ENCODE data around the gene RMND5B.
A peak's percentile ranks its signal among the peaks of the same experiment; 100 is the strongest.
"Not testable (repeated sequence)": the region's sequence is repeated elsewhere in the genome, so short reads cannot be mapped to it uniquely, and the experiment has no call there.

The RMND5B gene

DNA sequence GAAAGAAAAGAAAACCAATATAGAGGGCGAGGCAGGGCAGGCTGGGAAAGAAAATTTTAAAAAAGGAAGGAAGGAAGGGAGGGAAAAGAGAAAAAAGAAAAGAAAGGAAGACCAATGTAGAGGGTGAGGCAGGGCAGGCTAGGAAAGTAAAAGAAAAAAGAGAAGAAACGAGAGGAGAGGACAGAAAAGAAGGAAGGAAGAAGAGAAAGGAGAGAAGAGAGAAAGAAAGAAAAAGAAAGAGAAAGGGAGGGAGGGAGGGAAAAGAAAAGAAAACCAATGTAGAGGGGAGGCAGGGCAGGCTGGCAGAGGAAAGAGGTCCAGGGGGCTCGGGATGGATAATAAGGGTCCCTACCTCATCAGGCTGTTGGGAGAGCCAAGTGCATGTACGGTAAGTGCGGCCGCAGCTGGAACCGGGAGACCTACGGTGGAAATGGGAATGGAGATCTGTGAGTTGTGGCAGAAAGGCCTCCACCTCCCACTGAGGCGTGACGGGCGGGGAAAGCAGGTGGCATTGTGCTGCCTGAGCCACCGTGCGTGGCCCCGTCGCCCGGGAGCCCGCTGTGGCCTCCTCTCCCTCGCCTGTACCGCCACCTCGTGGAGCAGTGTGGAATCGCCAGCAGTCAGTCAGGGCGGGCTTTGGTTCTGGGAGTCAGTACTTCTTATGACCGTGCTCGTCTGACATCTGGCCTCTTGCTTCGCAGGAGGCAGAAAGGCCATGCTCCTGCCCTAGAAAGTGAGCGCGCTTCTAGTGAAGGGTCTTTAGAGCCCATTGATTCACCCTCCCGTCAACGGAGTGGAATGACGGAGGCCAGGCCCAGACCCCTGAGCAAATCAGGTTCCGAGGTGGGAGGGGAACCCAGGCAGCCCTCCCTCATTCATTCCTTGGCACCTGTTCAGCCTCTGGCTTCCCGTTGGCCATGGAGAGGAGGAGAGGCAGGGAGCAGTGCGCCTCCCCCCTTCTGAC is 33.2 kb downstream of the RMND5B start:
- DNase-seq = peak; percentile 6 to 85 (median 61)

DNA sequence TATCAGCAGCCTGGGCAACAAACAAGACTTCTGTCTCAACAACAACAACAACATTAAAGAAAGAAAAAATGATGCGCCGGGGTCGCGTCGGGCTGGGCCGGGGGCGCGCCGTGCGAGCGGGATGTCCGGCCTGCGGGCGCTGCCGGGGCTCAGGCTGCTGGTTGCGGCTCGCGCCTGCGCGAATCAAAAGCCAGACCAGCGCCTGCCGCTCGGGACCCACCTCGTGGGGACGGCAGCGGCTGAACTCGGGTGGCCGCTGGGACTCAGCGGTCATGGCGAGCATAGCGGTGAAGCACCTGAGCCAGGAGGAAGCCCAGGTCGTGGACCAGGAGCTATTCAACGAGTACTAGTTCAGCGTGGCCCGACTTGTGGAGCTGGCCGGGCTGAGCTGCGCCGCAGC is 34.8 kb downstream of the RMND5B start:
- DNase-seq = no peak

DNA sequence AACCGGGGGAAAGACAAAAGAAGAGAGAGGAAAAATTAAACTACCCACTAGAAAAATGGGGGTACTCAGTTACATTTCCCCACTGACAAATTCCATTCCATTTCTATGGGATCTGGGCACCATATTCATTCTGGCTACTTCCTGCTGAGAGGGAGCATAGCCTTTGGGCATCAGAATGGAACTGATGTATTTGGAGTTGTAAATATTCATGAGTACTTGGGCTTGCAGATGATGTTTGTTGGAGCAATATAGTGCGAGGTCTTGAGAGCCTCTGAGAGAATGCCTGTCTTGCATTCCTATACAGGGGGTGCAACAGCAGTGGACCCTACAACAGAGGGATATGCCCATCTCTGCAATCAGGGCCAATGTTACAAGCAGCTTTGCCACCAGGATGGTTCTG is 39.6 kb downstream of the RMND5B start:
- no peak for DNase-seq

DNA sequence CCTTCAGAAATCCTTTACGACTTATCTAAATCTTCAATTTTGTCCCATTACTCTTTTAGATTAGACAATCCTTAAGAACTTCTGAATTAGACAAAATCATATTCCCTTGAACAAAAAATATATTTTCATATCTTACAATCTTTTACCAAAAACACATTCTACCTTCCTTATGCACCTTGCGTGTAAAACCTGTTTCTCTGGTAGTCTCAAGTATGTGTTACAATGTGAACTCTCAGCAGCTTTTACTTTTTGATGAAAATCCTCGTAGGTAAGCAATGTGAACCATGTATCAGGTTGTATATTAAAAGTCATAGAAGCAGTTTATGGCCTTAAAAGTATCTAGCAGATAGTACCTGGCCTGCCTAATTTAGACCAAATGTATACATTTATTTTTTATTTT is 43.6 kb downstream of the RMND5B start:
- no peak for DNase-seq

DNA sequence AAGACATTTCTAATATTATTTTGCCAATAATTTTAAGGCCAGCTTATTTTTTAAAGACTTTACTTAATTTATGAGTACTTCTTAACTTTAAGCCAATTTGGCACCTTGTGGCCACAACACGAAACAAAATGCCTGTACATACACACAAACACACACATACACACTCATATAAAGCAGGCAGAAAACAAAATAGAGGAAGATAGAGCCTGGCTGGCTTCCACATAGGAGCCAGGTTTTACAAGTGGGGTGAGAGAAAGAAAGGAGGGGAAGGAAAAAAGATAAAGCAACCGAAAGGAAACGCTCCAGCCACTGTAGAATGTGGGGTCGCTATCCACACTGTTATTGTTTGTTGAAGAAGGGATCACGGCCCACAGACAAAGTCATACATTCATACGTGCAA is 46.0 kb downstream of the RMND5B start:
- DNase-seq = no peak

DNA sequence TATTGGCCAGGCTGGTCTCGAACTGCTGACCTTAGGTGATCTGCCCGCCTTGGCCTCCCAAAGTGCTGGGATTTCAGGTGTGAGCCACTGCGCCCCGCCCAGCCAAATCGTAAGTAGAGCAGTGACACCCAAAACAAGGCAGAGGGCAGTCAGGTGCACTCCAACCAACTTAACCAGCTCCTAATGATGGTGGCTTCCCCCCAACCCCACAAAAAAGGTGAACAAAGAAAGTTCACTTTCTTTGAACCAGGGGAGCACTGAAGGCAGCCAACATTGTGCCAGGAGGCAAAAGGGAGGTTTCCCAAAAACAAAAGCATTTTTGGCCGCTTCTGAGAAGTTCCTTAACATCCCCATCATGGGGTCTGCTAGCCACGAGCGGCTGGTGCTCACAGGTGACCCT is 46.8 kb downstream of the RMND5B start:
- DNase-seq = no peak

DNA sequence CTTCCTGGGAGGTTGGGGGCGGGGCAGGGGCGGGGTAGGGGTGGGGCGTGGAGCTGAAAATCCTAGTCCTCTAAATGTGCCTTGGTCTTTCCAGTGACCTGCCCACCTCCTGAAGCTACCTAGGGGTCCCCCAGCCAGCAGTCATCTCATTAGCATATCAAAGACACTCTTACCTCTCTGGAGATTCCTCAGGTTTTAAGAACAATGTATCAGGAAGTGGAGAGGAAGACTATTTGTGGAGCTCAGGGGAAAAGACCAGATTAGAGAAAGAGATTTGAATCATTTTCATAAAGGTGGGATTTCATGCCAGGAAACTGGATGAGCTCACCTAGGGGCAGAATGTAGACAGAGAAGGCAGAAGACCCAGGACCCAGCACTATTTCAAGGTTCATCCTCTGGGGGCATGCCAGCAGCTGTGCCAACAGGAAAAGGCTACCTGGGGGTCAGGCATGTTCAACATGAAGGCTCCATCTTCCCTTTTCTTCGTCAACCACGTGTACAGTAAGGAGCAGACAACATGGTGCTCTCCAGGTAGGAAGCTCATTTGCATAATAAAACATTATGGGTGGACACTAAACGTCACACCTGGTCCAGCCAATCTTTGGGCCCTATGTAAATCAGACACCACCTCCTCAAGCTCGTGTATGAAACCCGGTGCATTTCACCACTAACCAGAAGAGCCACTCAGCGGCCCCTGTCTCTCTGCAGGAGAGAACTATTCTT is 49.5 kb downstream of the RMND5B start:
- DNase-seq = no peak

DNA sequence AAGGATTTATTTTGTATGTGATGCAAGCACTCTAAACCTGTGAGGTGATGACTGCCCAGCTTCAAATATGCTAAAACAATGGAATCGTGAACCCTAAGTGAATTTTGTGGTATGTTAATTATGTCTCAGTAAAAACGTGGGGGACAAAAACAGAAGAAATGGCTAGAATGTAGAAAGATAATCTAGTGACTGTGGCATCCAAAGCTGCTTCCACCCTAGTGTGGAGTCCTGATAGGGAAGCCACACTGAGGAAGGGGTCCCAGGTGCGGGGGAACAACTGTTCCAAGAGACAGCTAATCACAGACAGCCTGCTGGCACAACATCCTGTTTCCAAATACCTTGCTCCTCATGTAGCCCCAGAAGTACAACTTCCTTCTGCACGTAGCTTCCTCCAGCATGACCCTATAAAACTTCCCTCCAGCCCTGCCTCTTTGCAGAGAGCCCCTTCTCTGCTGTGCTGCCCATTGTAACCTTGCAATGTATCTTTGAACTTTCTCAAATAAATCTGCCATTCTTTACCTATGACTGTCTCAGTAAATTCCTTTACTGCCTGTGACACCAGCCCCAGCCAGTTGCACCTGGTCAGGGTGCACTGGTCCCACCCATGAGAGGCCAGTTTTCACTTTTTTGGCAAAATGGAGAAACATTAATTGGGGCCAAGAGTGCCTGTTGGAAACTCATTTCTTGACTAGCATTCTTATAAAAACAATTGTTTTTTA is 51.5 kb downstream of the RMND5B start:
- DNase-seq = no peak

DNA sequence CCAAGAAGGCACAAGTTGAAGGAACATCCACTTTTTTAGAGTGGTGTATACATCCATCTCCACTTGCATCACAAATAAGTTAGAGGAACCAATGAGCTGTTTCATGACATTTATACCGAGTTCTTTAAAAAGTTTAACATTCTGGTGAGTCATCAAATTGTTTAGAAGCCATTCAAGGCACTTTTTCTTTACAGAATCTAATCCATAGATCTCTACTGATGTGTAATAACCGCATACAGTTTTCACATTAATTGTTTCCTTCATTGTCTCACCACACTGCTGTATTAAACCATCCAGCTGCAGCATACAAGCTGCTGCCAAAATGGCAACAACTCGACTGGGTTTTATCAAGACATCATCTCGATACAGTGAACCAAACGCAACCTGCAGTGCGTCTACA is 55.6 kb downstream of the RMND5B start:
- no peak for DNase-seq

DNA sequence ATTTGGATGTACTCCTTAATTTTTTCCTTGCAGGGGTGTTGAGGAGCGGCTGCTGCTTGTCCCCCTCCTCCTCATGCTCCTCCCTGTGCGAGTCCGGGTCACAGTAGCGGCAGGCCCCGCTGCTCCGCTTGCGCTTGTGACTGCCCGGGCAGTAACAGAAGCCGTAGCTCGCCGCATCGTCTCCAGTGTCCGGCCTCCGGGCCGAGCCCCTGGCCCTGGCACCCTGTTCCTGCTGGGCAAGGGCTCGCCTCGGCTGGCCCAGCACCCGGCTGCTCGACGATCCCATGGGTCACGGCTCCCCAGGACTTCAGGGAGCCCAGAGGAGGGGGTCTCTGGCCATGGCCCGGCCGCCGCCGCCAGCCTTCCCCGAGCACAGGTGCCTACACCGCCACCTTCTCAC is 56.2 kb downstream of the RMND5B start, which contains the start of gene GMCL2:
Gene GMCL2, minus strand, starts transcription at position 358 of the 400 bp plus-strand sequence. Its CDS starts 72 bp downstream, at position 286.
- no peak for DNase-seq

DNA sequence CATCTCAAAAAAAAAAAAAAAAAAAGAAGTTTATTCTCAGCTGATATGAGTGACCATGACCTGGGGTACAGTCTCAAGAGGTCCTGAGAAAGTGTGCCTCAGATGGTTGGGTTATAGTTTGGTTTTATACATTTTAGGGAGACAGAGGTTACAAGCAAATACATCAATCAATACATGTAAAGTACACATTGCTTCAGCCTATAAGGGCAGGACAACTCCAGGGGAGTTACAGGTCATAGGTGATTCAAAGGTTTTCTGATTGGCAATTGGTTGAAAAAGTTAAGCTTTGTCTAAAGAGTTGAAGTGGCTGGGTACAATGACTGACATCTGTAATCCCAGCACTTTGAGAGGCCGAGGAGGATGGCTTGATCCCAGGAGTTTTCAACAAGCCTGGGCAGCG is 58.6 kb downstream of the RMND5B start:
- DNase-seq = no peak

DNA sequence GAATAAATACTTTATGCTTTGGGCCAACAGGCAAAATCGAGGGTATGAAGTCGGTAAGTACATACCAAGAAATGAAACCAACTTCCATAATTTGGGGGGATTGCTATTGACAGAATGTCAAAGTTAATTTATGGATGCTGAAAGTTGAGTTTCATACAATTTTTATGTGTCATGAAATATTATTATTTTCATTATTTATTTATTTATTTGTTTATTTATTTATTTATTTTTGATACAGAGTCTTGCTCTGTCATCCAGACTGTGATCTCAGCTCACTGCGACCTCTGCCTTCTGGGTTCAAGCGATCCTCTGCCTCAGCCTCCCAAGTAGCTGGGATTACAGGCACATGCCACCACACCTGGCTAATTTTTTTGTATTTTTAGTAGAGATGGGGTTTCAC is 60.8 kb downstream of the RMND5B start:
- DNase-seq = no peak

DNA sequence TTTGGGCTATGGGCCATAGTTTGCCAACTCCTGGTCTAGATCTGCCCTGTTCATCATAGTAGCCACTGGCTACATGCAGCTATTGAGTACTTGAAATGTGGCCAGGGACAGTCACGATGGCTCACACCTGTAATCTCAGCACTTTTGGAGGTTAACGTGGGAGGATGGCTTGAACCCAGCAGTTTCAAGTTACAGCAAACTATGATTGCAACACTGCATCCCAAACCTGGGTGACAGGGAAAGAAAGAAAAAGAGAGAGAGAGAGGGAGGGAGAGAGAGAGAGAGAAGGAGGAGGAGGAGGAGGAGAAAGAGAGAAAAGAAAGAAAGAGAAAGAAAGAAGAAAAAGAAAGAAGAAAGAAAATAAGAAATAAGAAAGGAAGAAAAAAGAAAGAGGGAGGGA is 61.4 kb downstream of the RMND5B start:
- no peak for DNase-seq

DNA sequence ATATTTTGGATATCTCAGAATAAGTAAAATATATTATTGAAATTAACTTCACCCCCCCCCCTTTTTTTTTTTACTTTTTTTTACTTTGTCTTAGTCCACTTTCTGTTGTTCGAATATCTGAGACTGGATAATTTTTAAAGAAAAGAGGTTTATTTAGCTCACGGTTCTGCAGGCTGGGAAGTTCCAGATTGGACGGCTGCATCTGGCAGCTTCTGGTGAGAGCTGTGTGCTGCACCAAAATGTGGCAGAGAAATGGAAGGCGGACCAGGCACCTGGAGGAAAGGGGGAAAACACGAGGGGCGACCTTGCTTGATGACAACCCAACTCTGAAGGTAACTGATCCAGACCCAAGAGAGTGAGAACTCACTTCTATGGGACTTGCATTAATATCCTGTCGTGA is 62.0 kb downstream of the RMND5B start:
- no peak for DNase-seq

DNA sequence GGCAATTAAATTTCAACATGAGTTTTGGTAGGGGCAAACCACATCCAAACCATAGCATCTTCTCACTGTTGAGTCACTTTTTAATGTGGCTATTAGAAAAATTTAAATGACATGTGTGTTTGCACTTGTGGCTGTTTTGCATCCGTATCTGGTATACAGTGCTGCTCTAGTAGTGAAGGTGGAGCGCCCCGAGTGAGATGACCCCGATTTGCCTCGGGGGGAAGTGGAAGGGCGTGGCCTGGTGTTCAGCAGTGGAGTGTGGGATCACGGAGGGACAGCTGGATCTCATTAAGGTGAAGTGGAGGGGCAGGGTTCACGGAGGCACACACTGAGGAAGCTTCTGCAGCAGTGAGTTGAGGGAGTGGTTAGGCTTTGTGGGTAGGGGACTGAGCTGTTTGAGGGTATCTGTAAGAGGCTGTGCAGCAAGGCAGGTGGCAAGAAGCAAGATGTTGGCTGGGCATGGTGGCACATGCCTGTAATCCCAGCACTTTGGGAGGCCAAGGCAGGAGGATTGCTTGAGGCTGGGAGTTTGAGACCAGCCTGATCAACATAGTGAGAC is 62.5 kb downstream of the RMND5B start:
- DNase-seq = no peak

DNA sequence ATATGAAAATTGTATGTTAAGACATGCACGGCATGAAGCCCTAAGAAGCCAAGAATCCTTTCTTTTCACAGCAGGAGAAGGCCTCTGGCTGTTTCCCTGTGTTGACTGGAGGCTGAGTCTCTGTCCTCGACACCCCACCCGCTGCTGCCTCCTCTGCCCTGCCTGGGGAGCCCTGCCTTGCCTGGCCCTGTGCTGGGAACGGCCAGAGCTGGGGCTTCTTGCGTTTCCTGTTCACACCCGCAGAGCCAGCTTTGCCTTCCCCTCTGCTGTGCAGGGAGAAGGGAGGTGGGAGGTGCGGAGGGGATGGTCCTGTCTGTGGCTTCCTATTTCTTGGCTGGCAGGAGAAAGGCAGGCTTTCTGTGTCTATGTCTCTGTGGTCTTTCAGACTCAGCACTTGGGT is 63.2 kb downstream of the RMND5B start:
- no peak for DNase-seq

DNA sequence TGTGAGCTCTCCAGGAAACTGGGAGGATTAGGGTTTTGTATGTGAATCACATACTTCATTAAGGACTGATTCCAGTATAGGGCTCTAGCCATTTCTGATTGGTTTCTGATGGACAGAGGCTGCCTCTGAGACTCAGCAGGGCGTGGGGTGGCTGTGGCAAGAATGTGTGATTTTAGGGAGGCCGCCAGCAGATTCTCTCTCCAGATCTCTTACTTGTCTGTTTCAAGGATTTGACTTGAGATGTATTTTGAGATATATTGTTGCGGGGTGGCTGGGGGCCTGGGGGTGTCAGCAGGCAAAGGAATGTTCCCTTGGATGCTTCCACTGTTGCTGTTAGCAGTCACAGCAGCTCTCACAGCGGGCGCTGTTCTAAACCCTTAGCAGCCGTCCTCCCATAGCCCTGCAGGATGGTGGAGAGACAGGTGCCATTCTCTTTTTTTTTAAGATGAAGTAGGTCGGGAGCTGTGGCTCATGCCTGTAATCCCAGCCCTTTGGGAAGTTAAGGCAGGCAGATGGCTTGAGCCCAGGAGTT is 65.5 kb downstream of the RMND5B start:
- no peak for DNase-seq

DNA sequence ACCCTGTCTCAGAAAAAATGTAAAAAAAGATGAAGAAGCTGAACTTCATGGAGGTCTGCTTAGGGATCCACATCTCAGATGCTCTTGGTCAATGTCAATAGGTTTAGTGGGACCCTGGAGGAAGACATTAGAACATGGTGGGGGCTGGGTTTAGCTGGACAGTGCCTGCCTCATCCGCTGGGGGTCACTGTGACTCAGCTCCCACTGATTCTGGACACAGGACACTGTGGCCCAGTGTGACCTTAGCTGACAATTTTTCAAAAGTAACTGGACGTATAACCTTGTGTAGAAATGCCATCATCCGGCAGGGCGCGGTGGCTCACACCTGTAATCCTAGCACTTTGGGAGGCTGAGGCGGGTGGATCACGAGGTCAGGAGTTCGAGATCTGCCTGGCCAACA is 66.2 kb downstream of the RMND5B start:
- no peak for DNase-seq

DNA sequence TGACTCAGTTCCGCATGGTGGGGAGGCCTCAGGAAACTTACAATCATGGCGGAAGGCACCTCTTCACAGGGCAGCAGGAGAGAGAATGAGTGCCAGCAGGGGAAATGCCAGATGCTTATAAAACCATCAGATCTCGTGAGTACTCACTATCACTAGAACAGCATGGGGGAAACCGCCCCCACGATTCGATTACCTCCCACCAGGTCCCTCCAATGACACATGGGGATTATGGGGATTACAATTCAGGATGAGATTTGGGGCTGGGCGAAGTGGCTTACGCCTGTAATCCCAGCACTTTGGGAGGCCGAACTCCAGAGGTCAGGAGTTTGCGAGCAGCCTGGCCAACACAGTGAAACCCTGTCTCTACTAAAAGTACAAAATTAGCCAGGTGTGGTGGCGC is 67.3 kb downstream of the RMND5B start:
- DNase-seq = not testable (repeated sequence)

DNA sequence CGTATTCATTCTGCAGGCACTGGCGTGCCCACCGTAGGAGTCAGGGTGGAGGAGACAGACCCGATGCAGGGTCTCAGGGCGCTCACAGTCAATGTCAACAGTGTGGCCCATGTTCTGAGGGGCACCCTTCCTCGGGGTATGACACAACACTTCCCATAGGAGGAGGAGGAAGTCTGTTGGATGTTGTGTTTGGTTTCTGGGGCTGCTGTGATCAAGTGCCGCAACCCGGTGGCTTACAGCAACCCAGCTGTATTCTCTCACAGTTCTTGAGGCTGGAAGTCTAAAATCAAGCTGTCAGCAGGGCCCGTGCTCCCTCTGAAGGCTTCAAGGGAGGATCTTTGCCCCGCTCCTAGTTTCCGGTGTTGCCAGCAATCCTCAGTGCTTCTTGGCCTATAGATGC is 67.9 kb downstream of the RMND5B start:
- no peak for DNase-seq
